ENCODE results near the gene CDC6.

- TF ChIP-seq EZH2 (IDR thresholded peaks at IDR 0.05; ENCODE audit: insufficient read depth, poor library complexity, severe bottlenecking) (no peak), EZH2phosphoT487 (IDR thresholded peaks at IDR 0.05; ENCODE audit: insufficient read depth, low read depth) (no peak)
These were observed 6.0 kb upstream of the CDC6 start for GRCh38 chr17:40281663-40282062.

Data from GM23248 (cell line).